GM18499 (cell line): ENCODE measurements around the gene PKP1.

Experiments used
- ATAC-seq: cut with Tn5 transposase; IDR thresholded peaks from one replicate; pipeline ENCODE4 v1.9.1; 2021; ENCODE audit warnings: moderate number of reproducible peaks; ENCODE audit not compliant: insufficient read depth, unreplicated experiment

Gene PKP1

DNA sequence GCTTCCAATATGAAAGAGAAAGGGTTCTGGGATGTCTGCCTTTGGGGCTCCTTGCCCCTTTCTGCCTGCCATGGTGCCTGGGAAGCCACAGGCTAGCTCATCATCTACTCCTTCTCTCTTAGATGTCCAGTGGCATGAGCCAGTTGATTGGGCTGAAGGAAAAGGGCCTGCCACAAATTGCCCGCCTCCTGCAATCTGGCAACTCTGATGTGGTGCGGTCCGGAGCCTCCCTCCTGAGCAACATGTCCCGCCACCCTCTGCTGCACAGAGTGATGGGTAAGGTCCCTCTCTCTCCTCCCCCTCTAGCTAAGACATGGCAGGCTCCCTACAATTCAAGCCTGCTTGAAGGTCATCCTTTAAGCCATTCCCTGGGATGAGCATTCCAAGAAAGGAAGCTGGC, 41.0 kb downstream of the PKP1 start:
- ATAC-seq = no peak

DNA sequence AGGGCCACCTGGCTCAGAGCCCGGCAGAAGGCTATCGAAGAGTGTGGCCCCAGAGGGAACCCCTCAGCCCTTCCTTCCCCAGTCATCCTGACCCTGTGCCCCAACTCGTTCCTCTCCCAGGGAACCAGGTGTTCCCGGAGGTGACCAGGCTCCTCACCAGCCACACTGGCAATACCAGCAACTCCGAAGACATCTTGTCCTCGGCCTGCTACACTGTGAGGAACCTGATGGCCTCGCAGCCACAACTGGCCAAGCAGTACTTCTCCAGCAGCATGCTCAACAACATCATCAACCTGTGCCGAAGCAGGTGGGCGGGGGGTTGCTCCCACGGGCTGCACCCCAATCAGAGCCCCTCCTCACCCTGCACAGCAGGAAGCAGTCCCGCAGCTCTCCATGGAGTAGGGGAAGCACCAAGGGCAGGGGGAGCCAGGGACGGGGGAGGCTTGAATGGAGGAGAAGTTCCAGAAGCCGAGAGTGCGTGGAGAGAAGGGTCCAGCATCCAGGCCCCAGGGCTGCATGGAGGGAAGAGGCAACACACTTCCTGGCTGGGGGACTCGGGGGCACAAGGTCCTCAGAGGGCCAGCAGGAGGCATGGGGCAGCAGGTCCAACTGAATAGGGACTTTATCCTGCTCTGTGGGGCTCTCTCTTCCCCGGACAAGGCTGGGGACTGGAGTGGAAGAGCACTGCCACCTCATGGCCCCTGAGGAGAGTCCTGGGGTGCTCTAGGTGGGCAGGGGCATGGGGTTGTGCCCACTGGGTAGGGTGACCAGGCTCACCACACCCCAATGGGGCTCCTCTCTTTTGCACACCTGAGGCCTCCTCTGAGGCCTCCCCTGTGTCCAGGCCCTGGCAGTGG, 41.7 kb downstream of the PKP1 start:
- no peak for ATAC-seq

DNA sequence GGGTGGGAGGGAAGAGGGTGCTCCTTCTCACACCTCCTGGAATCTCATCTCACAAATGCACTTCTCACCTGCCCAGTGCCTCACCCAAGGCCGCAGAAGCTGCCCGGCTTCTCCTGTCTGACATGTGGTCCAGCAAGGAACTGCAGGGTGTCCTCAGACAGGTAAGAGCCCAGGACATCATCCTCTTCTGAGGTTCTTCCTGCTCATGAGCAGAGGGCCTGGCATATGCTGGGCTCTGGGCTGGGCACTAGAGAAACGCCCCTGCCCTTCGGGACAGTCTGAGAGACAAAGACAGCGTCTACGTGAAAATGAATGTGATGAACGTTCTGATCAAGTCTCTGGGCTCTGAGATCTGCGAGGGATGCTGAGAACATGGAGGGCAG, 42.4 kb downstream of the PKP1 start:
- ATAC-seq = no peak

DNA sequence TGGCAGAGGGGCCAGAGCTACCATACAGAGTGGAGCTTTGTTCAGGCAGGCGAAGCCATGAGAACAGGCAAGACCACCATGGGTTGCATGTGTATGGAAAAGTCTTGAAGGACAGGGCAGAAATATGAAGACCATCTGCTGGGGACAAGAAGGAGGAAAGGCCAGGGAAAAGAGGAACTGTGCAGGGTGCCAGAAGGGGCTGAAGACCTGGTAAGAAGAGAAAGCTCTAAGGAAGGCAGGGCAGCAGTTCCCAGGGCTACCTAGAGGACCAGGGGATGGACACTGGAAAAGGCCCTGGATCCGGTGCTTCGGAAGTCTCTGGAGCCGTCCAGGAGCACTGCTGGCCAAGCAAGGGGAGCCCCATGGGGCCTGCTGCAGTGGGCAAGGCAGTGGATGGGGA, 43.4 kb downstream of the PKP1 start:
- no peak for ATAC-seq

DNA sequence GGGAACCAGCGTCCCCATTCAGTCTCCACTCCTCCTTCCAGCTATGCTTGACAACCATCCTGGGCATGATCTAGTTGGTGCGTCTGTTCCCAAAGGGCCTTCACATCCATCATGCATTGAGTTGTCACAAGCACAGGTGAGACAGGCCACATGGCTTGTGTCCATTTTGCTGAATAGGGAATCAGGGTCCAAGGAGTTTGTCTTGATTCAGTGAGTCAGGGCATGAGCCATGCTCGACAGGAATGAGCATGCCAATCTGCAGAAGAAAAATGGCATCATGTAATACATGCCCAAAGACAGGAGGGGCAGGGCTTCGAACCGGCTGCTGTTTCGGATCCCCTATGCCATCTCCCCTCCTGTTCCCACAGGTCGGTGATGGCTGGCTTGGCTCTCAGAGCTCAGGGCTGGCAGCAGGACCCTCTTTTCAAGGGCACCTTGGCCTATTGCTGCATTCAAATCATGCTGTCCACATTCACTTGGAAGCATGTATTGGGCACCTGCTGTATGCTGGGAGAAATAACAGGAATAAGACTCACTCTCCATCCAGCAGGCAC, 44.5 kb downstream of the PKP1 start:
- no peak for ATAC-seq

DNA sequence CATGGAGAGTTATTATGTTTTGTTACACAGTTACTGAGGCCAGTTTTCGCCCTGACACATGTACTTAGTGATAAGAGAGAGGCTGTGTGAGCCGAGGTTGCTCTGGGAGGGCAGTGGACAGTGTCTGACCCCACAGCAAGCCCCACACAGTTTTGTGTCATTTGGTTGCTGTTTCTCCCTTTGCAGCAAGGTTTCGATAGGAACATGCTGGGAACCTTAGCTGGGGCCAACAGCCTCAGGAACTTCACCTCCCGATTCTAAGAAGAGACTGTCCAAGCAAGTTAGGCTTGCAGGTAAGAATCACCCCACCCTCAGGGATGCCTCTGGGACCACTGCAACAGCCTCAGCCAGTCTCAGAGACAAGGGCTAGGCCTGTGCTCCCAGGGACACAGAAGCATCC, 45.3 kb downstream of the PKP1 start:
- no peak for ATAC-seq

DNA sequence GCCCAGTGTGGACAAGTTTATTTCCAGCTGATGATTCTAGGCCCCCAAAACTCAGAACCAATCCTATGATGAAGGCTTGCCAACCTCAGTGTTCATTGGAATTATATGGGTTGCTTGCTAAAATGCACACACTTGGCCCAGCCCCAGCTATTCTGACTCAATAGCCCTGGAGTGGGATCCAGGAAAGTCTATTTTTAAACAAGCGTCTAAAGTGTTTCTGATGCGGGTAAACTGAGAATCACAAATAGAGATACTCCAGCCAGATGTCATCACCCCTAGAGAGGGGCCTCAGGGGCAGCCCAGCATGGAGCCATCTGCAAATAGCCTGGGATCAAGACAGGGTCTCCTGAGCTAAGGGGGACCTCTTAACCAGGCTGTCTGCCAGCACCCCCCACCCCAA, 46.0 kb downstream of the PKP1 start:
- ATAC-seq = no peak

DNA sequence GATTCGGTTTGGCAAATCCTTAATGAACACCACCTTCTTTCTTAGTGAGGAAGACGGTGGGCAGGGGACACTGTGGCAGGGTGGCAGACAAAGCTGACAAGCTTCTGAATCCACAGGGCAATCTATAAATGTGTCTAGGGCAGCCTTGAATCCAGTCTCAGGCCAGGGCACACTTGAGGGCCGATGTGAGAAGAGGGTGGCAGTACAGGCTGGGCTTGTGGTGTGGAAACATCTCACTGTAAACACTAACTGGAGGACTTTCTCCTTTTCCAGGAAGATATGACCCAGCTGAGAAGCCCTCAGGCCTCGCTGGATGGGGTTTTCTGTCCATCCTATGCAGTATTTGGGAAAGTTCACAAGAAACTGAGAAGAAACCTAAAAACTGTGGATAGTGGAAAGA, 46.5 kb downstream of the PKP1 start:
- ATAC-seq = no peak

DNA sequence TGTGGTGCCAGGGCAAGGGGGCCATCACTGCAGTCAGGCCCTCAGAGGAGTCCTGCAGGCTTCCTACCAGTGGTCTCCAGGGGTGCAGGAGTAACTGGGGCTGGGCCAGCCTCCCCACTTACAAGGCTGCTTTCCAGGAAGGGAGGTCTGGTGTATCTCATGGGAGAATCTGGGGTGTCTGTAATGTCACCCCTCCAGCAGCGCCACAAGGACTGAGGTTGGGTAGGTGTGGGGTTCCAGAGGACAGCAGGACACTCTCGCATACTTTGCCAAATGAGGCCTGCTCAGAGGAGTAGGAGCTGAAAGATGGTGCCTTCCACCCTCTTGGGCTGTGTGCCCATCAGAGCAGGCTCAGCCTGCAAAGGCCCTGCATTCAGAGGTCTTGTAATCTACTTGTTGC, 47.2 kb downstream of the PKP1 start:
- no peak for ATAC-seq

DNA sequence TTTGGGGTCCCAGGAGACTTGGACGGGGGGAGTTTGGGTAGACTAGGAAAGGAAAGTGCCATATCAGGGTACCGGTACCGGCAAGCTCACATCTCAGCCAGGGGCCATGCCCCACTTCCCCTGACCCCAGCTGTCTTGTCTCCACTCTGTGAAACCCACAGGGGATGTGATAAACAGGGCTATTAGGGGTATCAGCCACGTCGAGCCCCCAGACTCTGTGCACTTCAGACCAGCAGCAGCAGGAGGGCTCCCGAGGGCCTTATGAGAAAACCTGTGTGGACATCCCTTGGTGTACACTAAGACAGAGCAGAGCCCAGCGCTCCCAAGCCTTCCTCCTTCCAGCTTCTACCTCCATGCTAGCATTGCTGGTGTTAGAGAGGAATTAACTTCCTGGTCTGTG, 47.9 kb downstream of the PKP1 start:
- ATAC-seq = no peak

DNA sequence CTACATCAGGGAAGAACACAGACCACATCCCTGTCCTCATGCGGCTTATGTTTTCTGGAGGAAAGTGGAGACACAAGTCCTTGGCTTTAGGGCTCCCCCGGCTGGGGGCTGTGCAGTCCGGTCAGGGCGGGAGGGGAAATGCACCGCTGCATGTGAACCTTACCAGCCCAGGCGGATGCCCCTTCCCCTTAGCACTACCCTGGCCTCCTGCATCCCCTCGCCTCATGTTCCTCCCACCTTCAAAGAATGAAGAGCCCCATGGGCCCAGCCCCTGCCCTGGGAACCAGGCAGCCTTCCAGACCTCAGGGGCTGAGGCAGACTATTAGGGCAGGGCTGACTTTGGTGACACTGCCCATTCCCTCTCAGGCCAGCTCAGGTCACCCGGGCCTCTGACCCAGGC, 48.7 kb downstream of the PKP1 start:
- ATAC-seq = no peak

DNA sequence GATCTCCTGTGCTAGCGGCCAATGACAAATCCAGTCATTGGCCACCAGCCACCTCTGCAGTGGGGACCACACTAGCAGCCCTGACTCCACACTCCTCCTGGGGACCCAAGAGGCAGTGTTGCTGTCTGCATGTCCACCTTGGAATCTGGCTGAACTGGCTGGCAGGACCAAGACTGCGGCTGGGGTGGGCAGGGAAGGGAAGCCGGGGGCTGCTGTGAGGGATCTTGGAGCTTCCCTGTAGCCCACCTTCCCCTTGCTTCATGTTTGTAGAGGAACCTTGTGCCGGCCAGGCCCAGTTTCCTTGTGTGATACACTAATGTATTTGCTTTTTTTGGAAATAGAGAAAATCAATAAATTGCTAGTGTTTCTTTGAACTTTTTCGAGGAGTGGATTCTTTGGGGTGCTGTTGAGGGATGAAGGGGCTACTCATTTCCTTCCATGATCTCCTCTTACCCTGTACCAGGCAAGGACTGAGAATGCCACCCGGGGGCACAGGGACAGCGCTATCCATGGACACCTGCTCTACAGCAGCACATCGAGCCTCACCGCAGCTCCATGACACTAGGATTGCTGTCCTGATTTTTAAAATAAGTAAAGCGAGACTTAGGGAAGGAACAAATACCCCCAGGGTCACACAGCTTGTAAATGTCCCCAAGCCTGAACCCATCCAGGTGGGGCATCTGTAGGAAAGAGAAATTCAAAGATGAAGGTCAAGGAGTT, 49.5 kb downstream of the PKP1 start:
- ATAC-seq = no peak

DNA sequence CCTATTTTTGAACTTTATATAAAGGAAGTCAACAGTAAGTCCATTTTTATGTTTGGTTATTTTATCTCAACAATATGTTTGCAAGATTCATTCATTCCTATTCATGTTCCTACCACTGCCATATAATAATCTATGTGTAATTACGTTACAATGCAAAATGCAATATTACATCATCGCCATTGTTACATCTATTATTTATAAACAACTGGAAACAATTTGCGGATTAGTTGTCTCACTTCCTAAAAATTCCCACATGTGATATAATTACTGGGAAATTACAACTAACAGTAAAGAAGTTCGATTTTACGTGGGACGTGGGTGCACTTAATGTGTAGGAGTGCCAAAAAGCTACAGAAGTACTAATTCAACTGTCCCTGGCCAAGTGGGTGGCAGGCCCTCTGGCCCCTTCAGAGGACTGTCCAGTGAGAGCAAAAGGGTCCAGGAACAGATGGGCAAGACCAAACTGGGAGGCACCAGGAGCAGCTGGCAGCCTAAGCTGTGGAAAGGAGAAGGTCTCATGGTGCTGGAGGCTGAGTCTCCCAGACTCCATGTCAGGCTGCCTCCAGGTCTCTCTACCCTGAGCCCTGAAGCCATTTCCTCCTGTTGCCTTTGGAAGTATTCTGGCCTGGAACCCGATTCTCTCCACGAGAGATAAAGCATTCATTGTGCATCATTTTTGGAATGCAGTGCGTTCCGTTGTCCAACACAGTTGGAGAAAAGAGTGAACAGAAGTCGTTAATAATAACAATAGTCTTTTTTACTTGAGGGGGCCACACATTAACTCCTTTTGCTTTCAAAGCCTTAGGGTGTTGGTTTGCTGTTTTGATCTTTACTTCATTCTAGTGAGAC, 51.2 kb downstream of the PKP1 start:
- no peak for ATAC-seq

DNA sequence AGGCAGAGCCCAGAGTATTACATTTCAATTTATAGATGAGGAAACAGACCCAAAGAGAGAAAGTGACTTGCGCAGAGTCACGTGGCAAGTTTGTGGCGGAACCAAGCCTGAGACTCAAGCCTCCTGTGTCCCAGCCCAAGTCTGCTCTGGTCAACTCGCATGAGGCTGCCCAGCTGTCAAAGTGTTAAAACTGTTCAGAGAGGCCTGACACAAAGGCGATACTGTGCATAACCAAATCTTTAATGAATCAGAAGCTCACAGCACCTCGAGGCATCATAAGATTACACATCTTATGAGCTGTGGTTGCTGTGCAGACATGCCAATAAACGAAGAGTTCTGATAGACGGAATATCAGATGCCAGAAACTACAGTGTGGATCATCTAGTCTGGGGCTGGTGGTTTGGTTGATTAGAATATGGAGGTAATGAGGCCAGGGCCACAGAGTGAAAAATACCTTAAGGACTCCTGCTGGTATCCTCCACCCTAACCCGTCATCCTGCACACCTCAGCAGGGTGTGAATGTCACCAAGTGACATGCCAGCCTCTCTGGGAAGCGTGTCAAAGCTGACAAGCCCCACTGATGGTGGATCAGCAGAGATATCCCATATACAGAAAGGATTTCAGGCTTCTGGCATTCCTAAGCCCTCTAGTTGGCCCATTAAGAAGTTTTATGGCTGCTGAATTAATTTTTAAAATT, 52.0 kb downstream of the PKP1 start:
- no peak for ATAC-seq

DNA sequence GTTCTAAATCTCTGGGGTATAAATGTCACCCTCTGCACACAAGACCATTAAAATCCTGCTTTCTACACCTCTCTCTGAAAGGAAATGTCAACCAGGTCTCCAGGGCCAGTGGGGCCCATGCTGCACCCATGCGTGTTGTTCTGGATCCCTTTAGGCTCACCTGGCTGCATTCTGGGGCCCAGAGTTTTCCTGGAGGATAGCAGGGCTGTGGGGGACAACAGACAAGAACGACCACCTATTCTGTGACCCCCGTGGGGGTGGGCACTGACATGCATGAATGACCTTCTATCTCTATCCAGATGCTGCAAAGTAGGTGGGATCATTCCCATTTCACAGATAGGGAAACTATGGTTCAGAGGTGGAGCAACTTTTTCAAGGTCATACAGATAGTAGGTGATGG, 52.6 kb downstream of the PKP1 start:
- ATAC-seq = no peak

DNA sequence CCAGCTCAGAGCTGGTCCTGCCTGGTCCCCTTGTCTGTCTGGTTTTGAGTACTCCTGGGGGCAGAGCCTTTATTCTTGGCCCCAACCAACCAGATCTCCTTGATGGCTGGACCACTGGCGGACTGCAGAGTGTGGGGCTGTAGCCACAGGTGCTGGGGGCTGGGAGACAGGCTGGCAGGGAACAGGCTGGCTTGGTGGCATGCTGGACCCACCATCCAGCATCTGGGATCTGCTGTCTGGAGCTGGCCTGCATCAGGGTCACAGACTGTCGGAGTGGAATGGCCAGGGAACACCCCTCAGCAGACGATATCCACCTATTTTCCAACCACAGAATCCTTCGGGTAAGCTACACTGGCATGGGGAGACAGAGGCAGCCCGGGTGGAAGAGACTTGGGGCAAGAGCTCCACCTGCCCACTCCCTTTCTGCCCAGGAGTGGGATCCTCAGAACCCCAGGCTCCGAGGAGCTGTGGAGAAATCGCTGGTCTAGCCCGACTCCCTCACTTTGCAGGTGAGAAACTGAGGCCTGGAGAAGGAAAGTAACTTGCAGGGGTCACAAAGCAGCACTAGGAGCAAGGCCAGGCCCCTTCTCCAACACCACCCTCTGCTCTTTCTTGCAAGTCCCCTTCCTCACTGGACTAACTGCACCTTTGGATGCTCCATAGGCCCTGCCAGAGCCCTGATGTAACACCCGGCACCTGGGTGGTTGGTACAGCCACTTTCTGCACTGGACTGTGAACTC, 53.6 kb downstream of the PKP1 start:
- ATAC-seq = no peak

DNA sequence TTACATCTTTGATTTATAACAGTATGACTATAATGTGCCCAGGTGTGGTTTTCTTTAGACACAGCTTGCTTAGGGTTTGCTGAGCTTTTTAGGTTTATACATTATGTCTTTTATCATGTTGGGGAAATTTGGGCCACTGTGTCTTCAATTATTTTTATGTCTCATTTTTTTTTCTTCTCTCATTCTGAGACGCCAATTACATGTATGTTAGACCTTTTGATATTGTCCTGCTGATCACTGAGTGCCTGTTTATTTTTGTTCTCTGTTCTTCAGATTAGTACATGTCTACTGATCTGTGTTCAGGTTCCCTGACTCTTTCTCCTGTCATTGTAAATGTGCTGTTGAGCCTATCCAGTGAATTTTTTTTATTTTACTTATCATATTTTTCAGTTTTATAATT, 58.1 kb downstream of the PKP1 start:
- no peak for ATAC-seq

DNA sequence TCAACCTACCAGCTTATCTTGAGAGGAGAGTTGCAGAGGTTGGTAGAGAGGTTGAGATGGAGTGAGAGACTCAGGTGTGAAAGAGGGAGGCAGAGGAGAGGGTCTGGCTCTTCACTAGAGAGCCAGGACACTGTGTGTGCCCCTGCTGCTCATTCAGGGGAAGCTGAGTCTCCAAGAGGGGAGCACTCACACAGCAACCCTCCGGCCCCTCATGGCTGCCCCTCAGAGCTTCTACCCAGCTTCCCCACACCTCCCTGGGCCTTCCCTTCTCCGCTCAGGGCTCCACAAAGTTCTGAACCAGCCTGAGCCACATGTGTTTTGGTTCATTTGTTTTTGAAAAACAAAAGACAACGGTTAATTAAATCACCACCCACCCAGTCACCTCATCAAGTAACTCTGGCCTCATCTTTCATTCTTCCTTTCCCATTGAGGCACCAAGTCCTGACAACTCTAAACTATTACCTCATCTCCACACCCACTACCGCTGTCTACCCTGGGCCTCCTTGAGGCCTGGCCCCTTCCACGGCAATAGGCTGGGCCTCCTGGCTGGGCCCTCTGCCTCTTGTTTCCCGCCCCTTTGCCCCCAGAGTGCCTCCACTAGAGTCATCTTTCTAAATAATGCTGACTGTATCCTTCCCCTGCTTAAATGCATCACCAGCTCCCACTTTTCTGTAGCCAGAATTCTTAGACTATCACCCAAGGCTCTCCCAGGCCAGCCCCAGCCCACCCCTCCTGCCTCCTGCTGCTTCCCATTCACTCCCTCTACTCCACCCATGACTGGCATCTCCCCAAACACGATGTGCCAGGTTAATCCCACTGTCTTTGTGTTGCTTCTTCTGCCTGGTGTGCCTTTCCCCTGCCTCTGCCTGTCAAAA, 61.1 kb downstream of the PKP1 start:
- ATAC-seq = no peak

DNA sequence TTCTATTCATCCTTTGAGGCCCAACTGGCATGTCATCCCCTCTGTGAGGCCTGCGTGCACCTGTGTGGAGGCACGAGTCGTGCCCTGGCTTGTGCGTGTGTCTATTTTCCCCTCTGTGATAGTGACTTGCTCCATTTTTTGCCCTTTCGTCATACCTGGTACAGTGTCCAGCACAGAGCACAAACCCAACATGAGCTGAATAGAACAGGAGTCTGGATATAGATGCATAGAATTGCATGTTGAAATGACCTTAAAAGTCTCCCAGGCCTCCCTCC, 61.7 kb downstream of the PKP1 start:
- ATAC-seq = no peak
